ENCODE measurements around the gene FKBP3.

DNA sequence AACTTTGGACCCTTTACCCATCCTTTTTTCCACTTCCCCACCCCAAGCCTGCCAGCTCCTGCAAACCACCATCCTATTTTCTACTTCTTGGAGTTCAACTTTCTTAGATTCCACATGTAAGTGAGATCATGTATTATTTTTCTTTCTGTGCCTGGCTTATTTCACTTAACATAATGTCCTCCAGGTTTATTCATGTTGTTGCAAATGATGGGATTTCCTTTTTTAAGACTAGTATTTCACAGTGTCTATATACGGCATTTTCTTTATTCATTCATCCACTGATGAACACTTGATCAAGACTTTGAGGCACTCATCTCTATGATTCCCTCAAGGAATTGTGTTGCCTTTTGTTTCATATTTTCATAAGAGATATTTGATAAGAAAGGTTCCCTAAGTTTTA lies 56.0 kb downstream of the FKBP3 start:
- TF ChIP-seq, protein P1, sequence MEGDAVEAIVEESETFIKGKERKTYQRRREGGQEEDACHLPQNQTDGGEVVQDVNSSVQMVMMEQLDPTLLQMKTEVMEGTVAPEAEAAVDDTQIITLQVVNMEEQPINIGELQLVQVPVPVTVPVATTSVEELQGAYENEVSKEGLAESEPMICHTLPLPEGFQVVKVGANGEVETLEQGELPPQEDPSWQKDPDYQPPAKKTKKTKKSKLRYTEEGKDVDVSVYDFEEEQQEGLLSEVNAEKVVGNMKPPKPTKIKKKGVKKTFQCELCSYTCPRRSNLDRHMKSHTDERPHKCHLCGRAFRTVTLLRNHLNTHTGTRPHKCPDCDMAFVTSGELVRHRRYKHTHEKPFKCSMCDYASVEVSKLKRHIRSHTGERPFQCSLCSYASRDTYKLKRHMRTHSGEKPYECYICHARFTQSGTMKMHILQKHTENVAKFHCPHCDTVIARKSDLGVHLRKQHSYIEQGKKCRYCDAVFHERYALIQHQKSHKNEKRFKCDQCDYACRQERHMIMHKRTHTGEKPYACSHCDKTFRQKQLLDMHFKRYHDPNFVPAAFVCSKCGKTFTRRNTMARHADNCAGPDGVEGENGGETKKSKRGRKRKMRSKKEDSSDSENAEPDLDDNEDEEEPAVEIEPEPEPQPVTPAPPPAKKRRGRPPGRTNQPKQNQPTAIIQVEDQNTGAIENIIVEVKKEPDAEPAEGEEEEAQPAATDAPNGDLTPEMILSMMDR (IDR thresholded peaks at IDR 0.05) = no peak
- no peak for TF ChIP-seq POLR2A (IDR thresholded peaks at IDR 0.05)

All from lower leg skin (tissue), 3 donors.